T-cell (primary cell): Measurements from ENCODE around the gene VAMP7. TPM values are rescaled to one million over a fixed set of nuclear protein-coding genes. Genes with fewer than 3 reads are reported as not detected.

ENCODE experiments used
- ATAC-seq, 4 experiments: fragments of 200-7000 bp in 3 of 4; fragments of 150-1000 bp in 1 of 4; cut with Tn5 transposase; replicated peaks in 1 of 4; 1 replicate in 3 of 4; 2 replicates in 1 of 4; pipeline ENCODE4 v1.10.0; 2021; ENCODE audit warnings: moderate library complexity in 3 of 4, mild to moderate bottlenecking in 2 of 4, moderate number of reproducible peaks in 1 of 4
- CTCF ChIA-PET, 2 donors: fragments of 300-600 bp; sonication (Branson Sonifier 250); formaldehyde crosslinking; loops; one replicate each; lab custom pipeline; 2022; ENCODE audit warnings: antibody characterized with exemption in 2 of 2; lab: Charles Lee
- POLR2A ChIA-PET, 2 donors: fragments of 300-600 bp; sonication (Branson Sonifier 250); formaldehyde crosslinking; loops; one replicate each; lab custom pipeline; 2022; ENCODE audit warnings: antibody characterized with exemption in 2 of 2; lab: Charles Lee
- DNase-seq, 35 experiments: peaks; one replicate each; pipeline versions ENCODE4 v3.0.0 to v3.0.0-alpha.2; 2013 to 2023
- H3K27ac ChIP-seq: one replicate; pipeline ENCODE4 v1.5.1; 2013; ENCODE audit warnings: low read length
- H3K27me3 ChIP-seq, 2 experiments: replicated peaks in 1 of 2; 1 replicate in 1 of 2; 2 replicates in 1 of 2; pipeline versions ENCODE4 v1.6.1 to v1.7.0; 2013; ENCODE audit warnings: low read length in 1 of 2, mixed read lengths in 1 of 2; ENCODE audit not compliant: control insufficient read depth in 2 of 2, insufficient read depth in 2 of 2; ENCODE audit errors: extremely low read depth in 1 of 2
- H3K36me3 ChIP-seq, 2 donors: 1 replicate in 1 of 2; 2 replicates in 1 of 2; pipeline versions ENCODE4 v1.6.1 to v1.7.0; 2013; ENCODE audit warnings: low read length in 1 of 2; ENCODE audit not compliant: control insufficient read depth in 2 of 2, insufficient read depth in 1 of 2; ENCODE audit errors: extremely low read depth in 1 of 2
- H3K4me1 ChIP-seq, 2 experiments: 1 replicate in 1 of 2; 2 replicates in 1 of 2; pipeline versions ENCODE4 v1.6.1 to v1.7.0; 2013; ENCODE audit warnings: low read length in 2 of 2, mixed read lengths in 1 of 2; ENCODE audit not compliant: insufficient read depth in 2 of 2, control insufficient read depth in 1 of 2; ENCODE audit errors: extremely low read depth in 1 of 2
- H3K4me3 ChIP-seq, 2 donors: 1 replicate in 1 of 2; 2 replicates in 1 of 2; pipeline versions ENCODE4 v1.5.1 to v1.7.0; 2013; ENCODE audit warnings: mild to moderate bottlenecking in 2 of 2, low read length in 1 of 2, moderate library complexity in 1 of 2; ENCODE audit not compliant: control insufficient read depth in 1 of 2; ENCODE audit errors: extremely low read depth in 1 of 2
- H3K9me3 ChIP-seq: 2 replicates; pipeline ENCODE4 v1.7.0; 2013
- H3K27ac Mint-ChIP-seq, 2 donors: one replicate each; pipeline ENCODE4 v1.8.0; 2020 to 2021; ENCODE audit warnings: mild to moderate bottlenecking in 2 of 2, mixed read lengths in 2 of 2
- H3K27me3 Mint-ChIP-seq, 2 donors: one replicate each; pipeline ENCODE4 v1.8.0; 2021 to 2022; ENCODE audit warnings: mixed read lengths in 2 of 2
- H3K36me3 Mint-ChIP-seq: one replicate; pipeline ENCODE4 v1.8.0; 2021; ENCODE audit warnings: mixed read lengths
- H3K4me1 Mint-ChIP-seq, 3 donors: one replicate each; pipeline ENCODE4 v1.8.0; 2020 to 2022; ENCODE audit warnings: mixed read lengths in 3 of 3, mild to moderate bottlenecking in 1 of 3
- H3K4me3 Mint-ChIP-seq, 3 donors: one replicate each; pipeline ENCODE4 v1.8.0; 2020 to 2022; ENCODE audit warnings: mild to moderate bottlenecking in 3 of 3, mixed read lengths in 3 of 3, moderate library complexity in 3 of 3
- H3K9me3 Mint-ChIP-seq, 3 donors: one replicate each; pipeline ENCODE4 v1.8.0; 2020 to 2022; ENCODE audit warnings: mixed read lengths in 3 of 3
- WGBS: methylation state at CpG from one replicate; pipeline ENCODE4 v1.1.5; 2013; ENCODE audit warnings: missing lambda C conversion rate; ENCODE audit not compliant: insufficient coverage; 5-methylcytosine and 5-hydroxymethylcytosine counted together
- total RNA-seq, 35 experiments: library from RNA in 6 of 35; stranded (reverse) in 6 of 35; fragments of 120-200 nt in 1 of 35; gene quantifications; one replicate each; pipeline versions ENCODE4 v1.2.1 to v1.2.4 and lab custom pipeline; 2013 to 2026

Gene VAMP7
- total RNA-seq, 5 donors from 2014 or later (not counting 1 experiment from before 2014, with no cell fraction given) = 18.8 to 23.5 (median 19.5) TPM

- ATAC-seq (no peak), DNase-seq (no peak)
- Histone ChIP-seq H3K4me1 (no peaks in the 10 kb centered on the region), H3K9me3 (no peaks in the 10 kb centered on the region), H3K27me3 (peaks cover 0 to 8% of the 10 kb centered on the region in 2 experiments), H3K4me3 (no peak overlapping the region), H3K36me3 (no peaks in the 10 kb centered on the region), H3K27ac (no peak overlapping the region)
- Mint-ChIP-seq H3K27ac (no peak overlapping the region), H3K4me1 (no peaks in the 10 kb centered on the region), H3K27me3 (peaks cover 9 to 21% of the 10 kb centered on the region in 2 donors), H3K36me3 (peaks cover 3% of the 10 kb centered on the region), H3K9me3 (peaks cover 6 to 16% (median 10%) of the 10 kb centered on the region in 3 donors), H3K4me3 (no peak overlapping the region)
- 50% methylated on average over 1 of the region's 4 CpGs for WGBS
- POLR2A ChIA-PET = no interaction called here
- CTCF ChIA-PET = no interaction called here
These were observed 13.3 kb upstream of the VAMP7 start for GRCh38 chrX:155867821-155868220.

- POLR2A ChIA-PET = no interaction called here
- H3K27ac ChIP-seq = no peak overlapping the region
- peaks cover 0 to 5% of the 10 kb centered on the region in 2 experiments for H3K4me1 ChIP-seq
- H3K36me3 Mint-ChIP-seq = peaks cover 3% of the 10 kb centered on the region
- no peak overlapping the region for H3K27ac Mint-ChIP-seq
- DNase-seq (no peak), ATAC-seq (no peak)
- H3K4me1 Mint-ChIP-seq = peaks cover 0 to 6% (median 3%) of the 10 kb centered on the region in 3 donors
- no peaks in the 10 kb centered on the region for H3K9me3 ChIP-seq
- peaks cover 3 to 10% of the 10 kb centered on the region in 2 experiments for H3K27me3 ChIP-seq
- no peak overlapping the region for H3K4me3 Mint-ChIP-seq
- no peaks in the 10 kb centered on the region for H3K36me3 ChIP-seq
- CTCF ChIA-PET = no interaction called here
- peaks cover 19 to 31% of the 10 kb centered on the region in 2 donors for H3K27me3 Mint-ChIP-seq
- H3K9me3 Mint-ChIP-seq = peaks cover 6 to 16% (median 10%) of the 10 kb centered on the region in 3 donors
- H3K4me3 ChIP-seq = no peak overlapping the region
These were observed 10.2 kb upstream of the VAMP7 start for GRCh38 chrX:155870958-155871357.

- ChIA-PET CTCF (no interaction called here), POLR2A (no interaction called here)
- no peak overlapping the region for H3K27ac ChIP-seq
- DNase-seq (no peak), ATAC-seq (no peak)
- no peak overlapping the region for H3K4me3 ChIP-seq
- peaks cover 0 to 5% of the 10 kb centered on the region in 2 experiments for H3K4me1 ChIP-seq
- Mint-ChIP-seq H3K4me3 (no peak overlapping the region), H3K9me3 (peaks cover 6 to 16% (median 10%) of the 10 kb centered on the region in 3 donors), H3K27me3 (peaks cover 19 to 31% of the 10 kb centered on the region in 2 donors), H3K27ac (no peak overlapping the region), H3K36me3 (peaks cover 3% of the 10 kb centered on the region), H3K4me1 (peaks cover 0 to 6% (median 3%) of the 10 kb centered on the region in 3 donors)
- no peaks in the 10 kb centered on the region for H3K9me3 ChIP-seq
- H3K36me3 ChIP-seq = no peaks in the 10 kb centered on the region
- H3K27me3 ChIP-seq = peaks cover 5 to 10% of the 10 kb centered on the region in 2 experiments
These were observed 9.2 kb upstream of the VAMP7 start for GRCh38 chrX:155871934-155872333.

- no peaks in the 10 kb centered on the region for H3K36me3 Mint-ChIP-seq
- Histone ChIP-seq H3K27ac (no peak overlapping the region), H3K4me1 (peaks cover 0 to 5% of the 10 kb centered on the region in 2 experiments), H3K36me3 (no peaks in the 10 kb centered on the region), H3K4me3 (no peak overlapping the region), H3K27me3 (peaks cover 5 to 10% of the 10 kb centered on the region in 2 experiments), H3K9me3 (no peaks in the 10 kb centered on the region)
- peak in 2 of 35 experiments; percentile 1 to 4 for DNase-seq
- peaks cover 19 to 28% of the 10 kb centered on the region in 2 donors for H3K27me3 Mint-ChIP-seq
- 60% methylated on average over 1 of the region's 5 CpGs for WGBS
- peaks cover 0 to 6% (median 3%) of the 10 kb centered on the region in 3 donors for H3K4me1 Mint-ChIP-seq
- H3K9me3 Mint-ChIP-seq = peaks cover 3 to 12% (median 5%) of the 10 kb centered on the region in 3 donors
- ChIA-PET CTCF (no interaction called here), POLR2A (no interaction called here)
- no peak overlapping the region for H3K27ac Mint-ChIP-seq
- H3K4me3 Mint-ChIP-seq = no peak overlapping the region
- ATAC-seq = peak in 1 of 4 experiments; percentile 71
These were observed 8.0 kb upstream of the VAMP7 start for GRCh38 chrX:155873188-155873587.

GRCh38 chrX:155874571-155875244 is 6.4 kb upstream of the VAMP7 start:
- H3K27ac Mint-ChIP-seq = no peak overlapping the region
- H3K36me3 ChIP-seq = no peaks in the 10 kb centered on the region
- CTCF ChIA-PET = no interaction called here
- POLR2A ChIA-PET = no interaction called here
- DNase-seq (no peak), ATAC-seq (no peak)
- no peak overlapping the region for H3K4me3 ChIP-seq
- no peaks in the 10 kb centered on the region for H3K9me3 ChIP-seq
- peaks cover 5 to 10% of the 10 kb centered on the region in 2 experiments for H3K27me3 ChIP-seq
- H3K4me3 Mint-ChIP-seq = peak overlapping the region in 1 of 3 donors; percentile 61
- H3K36me3 Mint-ChIP-seq = no peaks in the 10 kb centered on the region
- H3K27me3 Mint-ChIP-seq = peaks cover 16 to 22% of the 10 kb centered on the region in 2 donors
- H3K27ac ChIP-seq = no peak overlapping the region
- WGBS = 37% methylated on average over 18 of the region's 31 CpGs
- peaks cover 0 to 6% (median 3%) of the 10 kb centered on the region in 3 donors for H3K4me1 Mint-ChIP-seq
- peaks cover 0 to 5% of the 10 kb centered on the region in 2 experiments for H3K4me1 ChIP-seq
- peaks cover 0 to 3% (median 0%) of the 10 kb centered on the region in 3 donors for H3K9me3 Mint-ChIP-seq

- H3K27ac Mint-ChIP-seq = no peak overlapping the region
- no peak for ATAC-seq
- H3K27me3 Mint-ChIP-seq = peaks cover 16 to 22% of the 10 kb centered on the region in 2 donors
- Histone ChIP-seq H3K27ac (no peak overlapping the region), H3K4me1 (peaks cover 0 to 5% of the 10 kb centered on the region in 2 experiments), H3K27me3 (peaks cover 5 to 10% of the 10 kb centered on the region in 2 experiments), H3K9me3 (no peaks in the 10 kb centered on the region), H3K36me3 (no peaks in the 10 kb centered on the region), H3K4me3 (no peak overlapping the region)
- ChIA-PET CTCF (no interaction called here), POLR2A (no interaction called here)
- no peak for DNase-seq
- no peaks in the 10 kb centered on the region for H3K36me3 Mint-ChIP-seq
- WGBS = no CpG with 5 or more reads among the region's 3 CpGs
- H3K4me3 Mint-ChIP-seq = no peak overlapping the region
- H3K9me3 Mint-ChIP-seq = no peaks in the 10 kb centered on the region
- peaks cover 0 to 16% (median 10%) of the 10 kb centered on the region in 3 donors for H3K4me1 Mint-ChIP-seq
These were observed 4.4 kb upstream of the VAMP7 start for GRCh38 chrX:155876704-155877103.
